ENCODE measurements around the gene CIDEA.

GRCh38 chr18:12313530-12314245 lies 59.5 kb downstream of the CIDEA start:
- TF ChIP-seq, protein P1, sequence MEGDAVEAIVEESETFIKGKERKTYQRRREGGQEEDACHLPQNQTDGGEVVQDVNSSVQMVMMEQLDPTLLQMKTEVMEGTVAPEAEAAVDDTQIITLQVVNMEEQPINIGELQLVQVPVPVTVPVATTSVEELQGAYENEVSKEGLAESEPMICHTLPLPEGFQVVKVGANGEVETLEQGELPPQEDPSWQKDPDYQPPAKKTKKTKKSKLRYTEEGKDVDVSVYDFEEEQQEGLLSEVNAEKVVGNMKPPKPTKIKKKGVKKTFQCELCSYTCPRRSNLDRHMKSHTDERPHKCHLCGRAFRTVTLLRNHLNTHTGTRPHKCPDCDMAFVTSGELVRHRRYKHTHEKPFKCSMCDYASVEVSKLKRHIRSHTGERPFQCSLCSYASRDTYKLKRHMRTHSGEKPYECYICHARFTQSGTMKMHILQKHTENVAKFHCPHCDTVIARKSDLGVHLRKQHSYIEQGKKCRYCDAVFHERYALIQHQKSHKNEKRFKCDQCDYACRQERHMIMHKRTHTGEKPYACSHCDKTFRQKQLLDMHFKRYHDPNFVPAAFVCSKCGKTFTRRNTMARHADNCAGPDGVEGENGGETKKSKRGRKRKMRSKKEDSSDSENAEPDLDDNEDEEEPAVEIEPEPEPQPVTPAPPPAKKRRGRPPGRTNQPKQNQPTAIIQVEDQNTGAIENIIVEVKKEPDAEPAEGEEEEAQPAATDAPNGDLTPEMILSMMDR (IDR thresholded peaks at IDR 0.05), result no peak
- TF ChIP-seq POLR2A (IDR thresholded peaks at IDR 0.05), result no peak
- no peak for TF ChIP-seq POLR2AphosphoS5 (IDR thresholded peaks at IDR 0.05)

Data from breast epithelium (tissue), 3 donors.